ENCODE results near the gene CDH12. TPM values are rescaled to one million over a fixed set of nuclear protein-coding genes. Genes with fewer than 3 reads are reported as not detected.

CDH12 gene
- total and polyA plus RNA-seq, 4 donors: 0.02 to 0.33 (median 0.17) TPM; not detected in 1

DNA sequence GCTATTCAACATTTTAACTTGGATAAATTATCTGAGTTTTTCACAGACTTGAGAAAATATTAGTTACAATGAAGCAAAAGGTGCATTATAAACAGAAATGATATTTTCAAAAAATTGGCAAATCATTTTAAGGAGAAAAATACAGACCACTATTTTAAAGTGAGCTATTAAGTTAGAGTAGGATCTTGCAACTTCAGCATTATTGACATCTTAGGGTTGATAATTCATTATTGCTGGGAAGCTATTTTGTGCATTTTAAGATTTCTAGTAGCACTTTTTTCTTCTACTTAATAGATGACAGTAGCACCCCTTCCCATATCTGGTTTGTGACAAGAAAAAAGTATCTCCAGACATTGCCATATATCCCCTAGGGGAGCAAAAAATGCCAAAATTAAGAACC is 774.1 kb downstream of the CDH12 start:
- Histone ChIP-seq H3K27ac (ENCODE audit: low read depth in 1 of 2, low read length in 2 of 2) (no peak overlapping the region), H3K4me1 (ENCODE audit: control insufficient read depth in 4 of 4, insufficient read depth in 4 of 4, low read length in 3 of 4) (no peaks in the 10 kb centered on the region), H3K27me3 (ENCODE audit: control insufficient read depth in 4 of 4, insufficient read depth in 4 of 4, low read length in 3 of 4) (no peaks in the 10 kb centered on the region), H3K4me3 (ENCODE audit: low read depth in 1 of 3, low read length in 3 of 3) (no peak overlapping the region), H3K9me3 (ENCODE audit: control insufficient read depth in 4 of 4, low read length in 3 of 4) (peaks cover 0 to 1% (median 0%) of the 10 kb centered on the region in 4 donors), H3K36me3 (ENCODE audit: control insufficient read depth in 4 of 4, insufficient read depth in 3 of 4, low read depth in 1 of 4, low read length in 3 of 4) (no peaks in the 10 kb centered on the region), H3K9ac (ENCODE audit: low read depth in 1 of 2, low read length in 2 of 2) (no peak overlapping the region)
- DNase-seq (ENCODE audit: low spot score): no peak
- TF ChIP-seq, protein P1, sequence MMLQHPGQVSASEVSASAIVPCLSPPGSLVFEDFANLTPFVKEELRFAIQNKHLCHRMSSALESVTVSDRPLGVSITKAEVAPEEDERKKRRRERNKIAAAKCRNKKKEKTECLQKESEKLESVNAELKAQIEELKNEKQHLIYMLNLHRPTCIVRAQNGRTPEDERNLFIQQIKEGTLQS (IDR thresholded peaks at IDR 0.05): no peak
- TF ChIP-seq GABPA (IDR thresholded peaks at IDR 0.05 in 1 of 2, conservative IDR thresholded peaks at IDR 0.05 in 1 of 2) (no peak), ZBTB33 (IDR thresholded peaks at IDR 0.05) (no peak), JUND (IDR thresholded peaks at IDR 0.05) (no peak), HNF4A (conservative IDR thresholded peaks at IDR 0.05) (no peak), RXRA (IDR thresholded peaks at IDR 0.05) (no peak), YY1 (IDR thresholded peaks at IDR 0.05) (no peak), NR2F2 (IDR thresholded peaks at IDR 0.05) (no peak), RAD21 (IDR thresholded peaks at IDR 0.05) (no peak), SP1 (IDR thresholded peaks at IDR 0.05) (no peak), TAF1 (conservative IDR thresholded peaks at IDR 0.05) (no peak), FOXA2 (IDR thresholded peaks at IDR 0.05) (no peak), HNF4G (IDR thresholded peaks at IDR 0.05) (no peak), FOXA1 (IDR thresholded peaks at IDR 0.05) (no peak), EGR1 (IDR thresholded peaks at IDR 0.05; ENCODE audit: low read depth in 2 of 2) (no peak)
- TF ChIP-seq, protein P2, sequence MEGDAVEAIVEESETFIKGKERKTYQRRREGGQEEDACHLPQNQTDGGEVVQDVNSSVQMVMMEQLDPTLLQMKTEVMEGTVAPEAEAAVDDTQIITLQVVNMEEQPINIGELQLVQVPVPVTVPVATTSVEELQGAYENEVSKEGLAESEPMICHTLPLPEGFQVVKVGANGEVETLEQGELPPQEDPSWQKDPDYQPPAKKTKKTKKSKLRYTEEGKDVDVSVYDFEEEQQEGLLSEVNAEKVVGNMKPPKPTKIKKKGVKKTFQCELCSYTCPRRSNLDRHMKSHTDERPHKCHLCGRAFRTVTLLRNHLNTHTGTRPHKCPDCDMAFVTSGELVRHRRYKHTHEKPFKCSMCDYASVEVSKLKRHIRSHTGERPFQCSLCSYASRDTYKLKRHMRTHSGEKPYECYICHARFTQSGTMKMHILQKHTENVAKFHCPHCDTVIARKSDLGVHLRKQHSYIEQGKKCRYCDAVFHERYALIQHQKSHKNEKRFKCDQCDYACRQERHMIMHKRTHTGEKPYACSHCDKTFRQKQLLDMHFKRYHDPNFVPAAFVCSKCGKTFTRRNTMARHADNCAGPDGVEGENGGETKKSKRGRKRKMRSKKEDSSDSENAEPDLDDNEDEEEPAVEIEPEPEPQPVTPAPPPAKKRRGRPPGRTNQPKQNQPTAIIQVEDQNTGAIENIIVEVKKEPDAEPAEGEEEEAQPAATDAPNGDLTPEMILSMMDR (IDR thresholded peaks at IDR 0.05; ENCODE audit: low read depth, low read length, missing input control): no peak
- TF ChIP-seq, protein P3, sequence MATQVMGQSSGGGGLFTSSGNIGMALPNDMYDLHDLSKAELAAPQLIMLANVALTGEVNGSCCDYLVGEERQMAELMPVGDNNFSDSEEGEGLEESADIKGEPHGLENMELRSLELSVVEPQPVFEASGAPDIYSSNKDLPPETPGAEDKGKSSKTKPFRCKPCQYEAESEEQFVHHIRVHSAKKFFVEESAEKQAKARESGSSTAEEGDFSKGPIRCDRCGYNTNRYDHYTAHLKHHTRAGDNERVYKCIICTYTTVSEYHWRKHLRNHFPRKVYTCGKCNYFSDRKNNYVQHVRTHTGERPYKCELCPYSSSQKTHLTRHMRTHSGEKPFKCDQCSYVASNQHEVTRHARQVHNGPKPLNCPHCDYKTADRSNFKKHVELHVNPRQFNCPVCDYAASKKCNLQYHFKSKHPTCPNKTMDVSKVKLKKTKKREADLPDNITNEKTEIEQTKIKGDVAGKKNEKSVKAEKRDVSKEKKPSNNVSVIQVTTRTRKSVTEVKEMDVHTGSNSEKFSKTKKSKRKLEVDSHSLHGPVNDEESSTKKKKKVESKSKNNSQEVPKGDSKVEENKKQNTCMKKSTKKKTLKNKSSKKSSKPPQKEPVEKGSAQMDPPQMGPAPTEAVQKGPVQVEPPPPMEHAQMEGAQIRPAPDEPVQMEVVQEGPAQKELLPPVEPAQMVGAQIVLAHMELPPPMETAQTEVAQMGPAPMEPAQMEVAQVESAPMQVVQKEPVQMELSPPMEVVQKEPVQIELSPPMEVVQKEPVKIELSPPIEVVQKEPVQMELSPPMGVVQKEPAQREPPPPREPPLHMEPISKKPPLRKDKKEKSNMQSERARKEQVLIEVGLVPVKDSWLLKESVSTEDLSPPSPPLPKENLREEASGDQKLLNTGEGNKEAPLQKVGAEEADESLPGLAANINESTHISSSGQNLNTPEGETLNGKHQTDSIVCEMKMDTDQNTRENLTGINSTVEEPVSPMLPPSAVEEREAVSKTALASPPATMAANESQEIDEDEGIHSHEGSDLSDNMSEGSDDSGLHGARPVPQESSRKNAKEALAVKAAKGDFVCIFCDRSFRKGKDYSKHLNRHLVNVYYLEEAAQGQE (IDR thresholded peaks at IDR 0.05): no peak
- TF ChIP-seq, protein P4, sequence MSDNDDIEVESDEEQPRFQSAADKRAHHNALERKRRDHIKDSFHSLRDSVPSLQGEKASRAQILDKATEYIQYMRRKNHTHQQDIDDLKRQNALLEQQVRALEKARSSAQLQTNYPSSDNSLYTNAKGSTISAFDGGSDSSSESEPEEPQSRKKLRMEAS (IDR thresholded peaks at IDR 0.05): no peak
